Suprapubic skin (tissue), 4 donors: Measurements from ENCODE around the gene HACD2.

Source experiments
- EP300 ChIP-seq: sonication (generic); formaldehyde crosslinking; IDR thresholded peaks from one replicate; pipeline ENCODE4 v1.6.1; 2017; ENCODE audit warnings: antibody characterized with exemption
- POLR2A ChIP-seq, 2 donors: fragments of 450-650 bp; IDR thresholded peaks; one replicate each; pipeline ENCODE4 v1.6.1; 2017; ENCODE audit warnings: antibody characterized with exemption in 2 of 2, mild to moderate bottlenecking in 2 of 2, moderate library complexity in 2 of 2
- POLR2AphosphoS5 ChIP-seq, 3 donors: sonication (generic); formaldehyde crosslinking; IDR thresholded peaks; one replicate each; pipeline ENCODE4 v1.6.1; 2017; ENCODE audit warnings: antibody characterized with exemption in 3 of 3
- TF ChIP-seq, protein P1 (sequence below), 2 donors: fragments of 200-600 bp in 1 of 2; fragments of 450-650 bp in 1 of 2; sonication (generic) in 1 of 2; IDR thresholded peaks; one replicate each; pipeline ENCODE4 v1.5.1; 2016 to 2019; ENCODE audit warnings: antibody characterized with exemption in 2 of 2, mild to moderate bottlenecking in 1 of 2, moderate library complexity in 1 of 2

DNA sequence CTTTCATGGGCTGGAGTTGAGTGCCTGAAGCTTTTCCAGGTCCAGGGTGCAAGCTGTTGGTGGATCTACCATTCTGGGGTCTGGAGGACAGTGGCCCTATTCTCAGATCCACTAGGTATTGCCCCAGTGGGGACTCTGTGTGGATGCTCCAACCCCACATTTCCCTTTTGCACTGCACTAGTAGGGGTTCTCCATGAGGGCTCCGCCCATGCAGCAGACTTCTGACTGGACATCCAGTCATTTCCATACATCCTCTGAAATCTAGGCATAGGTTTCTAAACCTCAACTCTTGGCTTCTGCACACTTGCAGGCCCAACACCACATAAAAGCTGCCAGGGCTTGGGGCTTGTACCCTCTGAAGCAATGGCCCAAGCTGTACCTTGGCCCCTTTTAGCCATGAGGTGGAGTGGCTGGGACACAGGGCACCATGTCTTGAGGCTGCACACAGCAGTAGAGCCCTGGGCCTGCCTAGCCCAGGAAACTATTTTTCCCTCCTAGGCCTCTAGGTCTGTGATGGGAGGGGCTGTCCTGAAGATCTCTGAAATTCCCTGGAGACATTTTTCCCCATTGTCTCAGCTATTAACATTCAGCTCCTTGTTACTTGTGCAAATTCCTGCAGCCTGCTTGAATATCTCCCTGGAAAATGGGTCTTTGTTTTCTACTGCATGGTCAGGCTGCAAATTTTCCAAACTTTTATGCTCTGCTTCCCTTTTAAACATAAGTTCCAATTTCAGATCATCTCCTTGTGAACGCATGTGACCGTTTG is 6.0 kb upstream of the HACD2 start:
- TF ChIP-seq POLR2A (IDR thresholded peaks at IDR 0.05): no peak
- TF ChIP-seq, protein P1, sequence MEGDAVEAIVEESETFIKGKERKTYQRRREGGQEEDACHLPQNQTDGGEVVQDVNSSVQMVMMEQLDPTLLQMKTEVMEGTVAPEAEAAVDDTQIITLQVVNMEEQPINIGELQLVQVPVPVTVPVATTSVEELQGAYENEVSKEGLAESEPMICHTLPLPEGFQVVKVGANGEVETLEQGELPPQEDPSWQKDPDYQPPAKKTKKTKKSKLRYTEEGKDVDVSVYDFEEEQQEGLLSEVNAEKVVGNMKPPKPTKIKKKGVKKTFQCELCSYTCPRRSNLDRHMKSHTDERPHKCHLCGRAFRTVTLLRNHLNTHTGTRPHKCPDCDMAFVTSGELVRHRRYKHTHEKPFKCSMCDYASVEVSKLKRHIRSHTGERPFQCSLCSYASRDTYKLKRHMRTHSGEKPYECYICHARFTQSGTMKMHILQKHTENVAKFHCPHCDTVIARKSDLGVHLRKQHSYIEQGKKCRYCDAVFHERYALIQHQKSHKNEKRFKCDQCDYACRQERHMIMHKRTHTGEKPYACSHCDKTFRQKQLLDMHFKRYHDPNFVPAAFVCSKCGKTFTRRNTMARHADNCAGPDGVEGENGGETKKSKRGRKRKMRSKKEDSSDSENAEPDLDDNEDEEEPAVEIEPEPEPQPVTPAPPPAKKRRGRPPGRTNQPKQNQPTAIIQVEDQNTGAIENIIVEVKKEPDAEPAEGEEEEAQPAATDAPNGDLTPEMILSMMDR (IDR thresholded peaks at IDR 0.05): no peak
- no peak for TF ChIP-seq EP300
- no peak for TF ChIP-seq POLR2AphosphoS5 (IDR thresholded peaks at IDR 0.05)
